BE2C (cell line): ENCODE results near the gene CREB3.

ENCODE experiments used
- DNase-seq: peaks from one replicate; pipeline ENCODE4 v3.0.0-alpha.2; 2020
- H3K27me3 ChIP-seq: fragments of 250-450 bp; sonication (Bioruptor Pico); 2 replicates; pipeline ENCODE4 v1.5.1; 2020; ENCODE audit warnings: mild to moderate bottlenecking
- H3K36me3 ChIP-seq: fragments of 250-450 bp; sonication (Bioruptor Pico); 2 replicates; pipeline ENCODE4 v1.5.1; 2020; ENCODE audit warnings: mild to moderate bottlenecking
- H3K4me1 ChIP-seq: fragments of 250-450 bp; sonication (Bioruptor Pico); 2 replicates; pipeline ENCODE4 v1.5.1; 2020
- H3K4me3 ChIP-seq: 2 replicates; pipeline ENCODE4 v1.5.1; 2011; ENCODE audit warnings: low read depth, low read length
- H3K9me3 ChIP-seq: fragments of 250-450 bp; sonication (Bioruptor Pico); 2 replicates; pipeline ENCODE4 v1.5.1; 2020
- CTCF ChIP-seq: IDR thresholded peaks from 2 replicates; pipeline ENCODE4 v1.5.1; 2012; ENCODE audit warnings: mild to moderate bottlenecking, low read depth, low read length

CREB3 gene

GRCh38 chr9:35687306-35687705 lies 45.2 kb upstream of the CREB3 start:
- DNase-seq: no peak
- no peak for TF ChIP-seq CTCF
- Histone ChIP-seq H3K4me3 (no peak overlapping the region), H3K27me3 (no peaks in the 10 kb centered on the region), H3K9me3 (no peaks in the 10 kb centered on the region), H3K36me3 (no peaks in the 10 kb centered on the region), H3K4me1 (no peaks in the 10 kb centered on the region; the same call in 1 of the 2 replicates)

DNA sequence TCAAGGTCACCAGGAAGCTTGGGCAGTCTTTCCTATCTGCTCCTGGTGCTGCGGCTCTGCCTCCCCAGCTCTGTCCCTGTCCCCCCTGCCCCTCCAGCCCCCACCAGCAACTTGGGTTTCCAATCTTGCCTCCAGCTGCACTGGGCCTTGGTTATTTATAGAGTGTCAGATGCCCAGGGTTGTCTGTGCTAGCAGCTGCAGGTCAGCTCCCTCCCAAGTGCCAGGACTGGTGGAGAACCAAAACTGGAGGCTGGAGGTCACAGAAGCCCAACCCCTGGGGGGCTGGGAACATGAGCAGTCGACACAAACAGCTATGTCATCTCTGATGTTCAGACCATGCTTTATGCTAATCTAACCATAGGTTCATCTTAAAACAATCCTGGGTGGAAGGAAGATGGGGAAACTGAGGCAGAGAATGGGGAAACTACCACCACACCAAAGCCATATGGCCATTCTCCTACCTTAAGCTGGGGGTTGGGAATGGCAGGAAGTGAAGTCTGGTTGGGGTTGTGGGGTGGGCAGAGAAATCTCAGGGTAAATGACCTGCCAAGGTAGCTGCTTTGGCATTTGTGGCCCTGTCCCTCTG lies 44.4 kb upstream of the CREB3 start:
- no peak overlapping the region for H3K4me3 ChIP-seq
- TF ChIP-seq CTCF: no peak
- no peak for DNase-seq
- H3K4me1 ChIP-seq: no peaks in the 10 kb centered on the region; the same call in 1 of the 2 replicates
- no peaks in the 10 kb centered on the region for H3K9me3 ChIP-seq
- no peaks in the 10 kb centered on the region for H3K36me3 ChIP-seq
- H3K27me3 ChIP-seq: no peaks in the 10 kb centered on the region

GRCh38 chr9:35688558-35689541 lies 43.6 kb upstream of the CREB3 start:
- no peak for TF ChIP-seq CTCF
- no peaks in the 10 kb centered on the region; the same call in 1 of the 2 replicates for H3K4me1 ChIP-seq
- H3K9me3 ChIP-seq: no peaks in the 10 kb centered on the region
- DNase-seq: no peak
- H3K27me3 ChIP-seq: no peaks in the 10 kb centered on the region
- no peak overlapping the region for H3K4me3 ChIP-seq
- H3K36me3 ChIP-seq: no peaks in the 10 kb centered on the region

GRCh38 chr9:35689542-35690293 lies 42.7 kb upstream of the CREB3 start, which contains the start of gene TPM2:
Gene TPM2, minus strand, starts transcription at chr9:35689925. Its CDS starts 108 bp downstream, at chr9:35689817.
- TF ChIP-seq CTCF: no peak
- Histone ChIP-seq H3K4me3 (peak within 1 kb of the TSS; percentile 74), H3K9me3 (no peaks in the 10 kb centered on the region), H3K4me1 (no peaks in the 10 kb centered on the region; the same call in 1 of the 2 replicates), H3K36me3 (no peaks in the 10 kb centered on the region), H3K27me3 (no peaks in the 10 kb centered on the region)
- no peak for DNase-seq

DNA sequence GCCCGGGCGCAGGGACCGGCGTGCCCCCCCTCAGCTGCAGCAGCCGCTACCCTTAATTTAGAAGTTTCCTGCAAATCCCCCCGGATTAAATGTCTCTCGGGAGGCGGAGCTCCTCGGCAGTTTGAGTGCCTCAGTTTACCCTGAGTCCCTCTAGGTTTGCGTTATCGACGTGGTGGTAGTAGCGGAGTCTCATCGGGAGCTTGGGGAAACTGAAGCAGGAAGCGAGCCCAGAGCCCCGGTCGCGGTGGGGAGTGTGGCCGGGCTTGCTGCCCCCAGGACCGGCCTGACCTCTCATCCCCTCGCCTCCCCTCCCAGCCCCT lies 42.2 kb upstream of the CREB3 start:
- H3K4me3 ChIP-seq: peak overlapping the region; percentile 74
- no peaks in the 10 kb centered on the region for H3K36me3 ChIP-seq
- no peak for DNase-seq
- TF ChIP-seq CTCF: no peak
- H3K27me3 ChIP-seq: no peaks in the 10 kb centered on the region
- H3K4me1 ChIP-seq: no peaks in the 10 kb centered on the region; the same call in 1 of the 2 replicates
- H3K9me3 ChIP-seq: no peaks in the 10 kb centered on the region
